ENCODE results near the gene NEAT1.

- TF ChIP-seq CTCF (IDR thresholded peaks at IDR 0.05) (no peak), POLR2A (IDR thresholded peaks at IDR 0.05; ENCODE audit: low read depth) (no peak), EP300 (IDR thresholded peaks at IDR 0.05) (no peak)
Observed at GRCh38 chr11:65388731-65389130, 33.9 kb upstream of the NEAT1 start.

Data from esophagus muscularis mucosa (tissue), 4 donors.